HG03135 (cell line): ENCODE results near the gene CACNB3.

Experiments used
- ATAC-seq: cut with Tn5 transposase; IDR thresholded peaks from one replicate; pipeline ENCODE4 v1.9.1; 2021; ENCODE audit warnings: mild to moderate bottlenecking, moderate library complexity; ENCODE audit not compliant: unreplicated experiment

Gene CACNB3

DNA sequence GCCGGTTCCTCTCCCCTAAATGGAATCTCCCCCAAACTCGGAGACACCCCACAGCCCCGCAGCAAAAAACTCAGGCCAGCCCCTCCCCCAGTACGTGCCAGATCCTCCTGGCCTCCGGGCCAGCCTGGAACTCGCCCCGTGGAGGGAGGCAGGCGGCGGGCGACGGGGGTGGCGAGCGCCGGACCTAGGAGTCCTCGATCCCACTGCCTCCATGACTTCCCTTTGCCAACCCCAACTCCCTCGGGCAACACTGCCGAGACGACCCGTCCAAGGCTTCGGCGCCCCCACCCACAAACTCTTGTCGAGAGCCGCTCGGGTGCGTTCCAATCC lies 29.8 kb upstream of the CACNB3 start:
- no peak for ATAC-seq

DNA sequence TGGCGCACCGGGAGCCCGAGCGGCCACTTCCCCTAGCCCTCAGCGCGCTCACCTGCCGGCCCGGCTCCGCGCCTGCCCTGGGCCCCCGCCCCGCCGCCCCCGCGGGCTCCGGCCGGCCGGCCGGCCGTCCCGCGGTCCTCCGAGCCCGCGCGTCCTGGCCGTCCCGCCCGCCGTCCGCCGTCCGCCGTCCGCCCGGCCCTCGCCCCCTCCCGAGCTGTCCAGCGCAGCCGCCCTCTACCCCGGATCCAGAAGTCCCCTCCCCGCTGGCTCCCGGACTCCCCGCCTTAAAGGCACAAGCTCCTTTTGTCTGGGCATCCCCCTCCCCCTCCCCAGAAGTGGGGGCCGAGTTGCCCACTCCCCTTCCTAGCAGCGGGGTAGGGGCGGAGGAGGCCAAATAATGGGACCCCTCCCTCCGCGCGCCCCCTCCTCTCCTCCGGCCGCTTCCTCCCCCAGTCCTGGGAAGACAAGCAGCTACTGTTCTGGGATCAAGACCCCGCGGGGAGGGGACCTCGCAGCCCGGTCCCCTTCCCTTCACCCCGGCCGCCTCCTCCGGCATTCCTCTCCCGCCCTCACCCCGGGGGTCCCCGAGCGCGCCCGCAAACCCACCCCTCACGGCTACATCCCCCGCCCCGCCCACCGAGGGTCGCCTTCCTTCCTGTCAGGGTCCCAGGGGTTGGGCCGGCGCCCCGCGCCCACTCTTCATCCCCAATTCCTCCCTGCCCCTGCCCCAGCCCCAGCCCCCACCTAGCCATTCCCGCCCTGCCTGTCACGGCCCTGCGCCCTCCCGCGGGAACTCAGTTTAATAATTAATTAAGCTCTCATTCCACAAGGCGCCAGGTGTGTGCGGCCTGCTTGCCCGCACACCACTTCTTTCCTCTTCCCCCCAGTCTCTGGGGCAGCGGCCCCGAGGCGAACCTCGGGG lies 29.2 kb upstream of the CACNB3 start, which contains the start of gene ADCY6:
ADCY6 (minus strand) TSS at position 236 of the 922 bp plus-strand sequence. CDS start 5,655 bp downstream, outside the sequence.
- ATAC-seq = peak; percentile 46

DNA sequence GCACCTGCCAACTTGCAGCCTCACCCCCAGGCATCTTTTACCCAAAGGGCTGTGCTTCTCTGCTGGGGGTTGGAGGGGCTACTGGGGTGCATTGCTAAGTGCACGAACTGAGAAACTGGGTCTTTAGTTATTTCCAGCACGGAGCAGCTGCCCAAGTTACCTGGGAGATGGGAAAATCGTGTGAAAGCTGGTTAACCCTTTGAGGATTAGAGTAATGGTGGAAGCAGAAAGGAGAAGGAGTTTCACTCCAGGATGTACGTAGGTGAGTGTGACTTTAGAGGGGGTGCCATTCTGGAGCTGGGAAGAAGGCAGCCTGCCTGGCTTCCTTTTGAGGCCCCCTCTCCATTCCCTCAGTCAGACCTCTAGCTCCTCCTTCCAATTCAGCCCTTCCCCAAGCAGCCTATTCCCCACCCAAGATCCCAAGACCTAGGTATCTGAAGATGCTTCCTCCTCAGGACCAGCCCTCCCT lies 28.4 kb upstream of the CACNB3 start:
- ATAC-seq = no peak

- no peak for ATAC-seq
Observed at GRCh38 chr12:48793696-48794095, 24.6 kb upstream of the CACNB3 start.

DNA sequence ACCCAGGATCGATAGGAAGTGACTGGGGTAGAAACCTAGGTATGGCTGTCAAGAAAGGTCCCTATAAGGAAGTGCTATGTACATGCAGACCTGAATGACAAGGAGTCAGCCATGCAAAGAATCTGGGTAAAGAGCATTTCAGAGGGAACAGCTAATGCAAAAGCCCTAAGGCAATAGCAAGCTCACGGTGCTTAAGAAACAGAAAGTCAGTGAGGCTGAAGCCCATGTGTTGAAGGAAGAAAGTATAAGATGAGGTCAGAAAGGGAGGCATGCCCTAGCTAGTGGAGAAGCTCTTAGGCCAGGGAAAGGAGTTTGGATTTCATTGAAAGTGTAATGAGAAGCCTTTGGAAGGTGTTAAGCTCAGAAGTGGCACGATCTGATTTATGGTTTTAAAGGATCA lies 23.4 kb upstream of the CACNB3 start:
- no peak for ATAC-seq

GRCh38 chr12:48795550-48796455 lies 22.5 kb upstream of the CACNB3 start:
- ATAC-seq = no peak

- ATAC-seq = no peak
Observed at GRCh38 chr12:48796976-48797375, 21.3 kb upstream of the CACNB3 start.

DNA sequence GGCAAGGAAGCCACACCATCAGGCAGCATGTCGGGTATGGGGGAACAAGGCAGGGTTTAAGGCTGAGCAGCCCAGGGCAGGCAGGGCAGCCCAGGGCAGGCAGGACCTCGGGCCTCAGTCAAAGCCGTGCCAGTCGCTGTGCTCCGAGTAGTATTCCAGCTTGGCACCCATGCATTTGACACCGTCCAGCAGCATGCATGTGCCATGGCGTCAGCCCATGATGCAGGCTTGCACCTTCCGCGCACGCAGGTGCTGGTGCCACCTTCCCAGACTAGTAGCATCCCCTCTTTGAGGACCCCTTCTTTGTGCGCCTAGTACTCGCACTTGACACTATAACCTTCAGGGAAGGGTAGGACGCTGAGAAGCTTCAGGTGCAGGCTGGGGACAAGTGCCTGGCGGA lies 17.8 kb upstream of the CACNB3 start:
- ATAC-seq = no peak

GRCh38 chr12:48800971-48801370 lies 17.3 kb upstream of the CACNB3 start:
- no peak for ATAC-seq

- no peak for ATAC-seq
Observed at GRCh38 chr12:48803675-48804074, 14.6 kb upstream of the CACNB3 start.

- ATAC-seq = no peak
Observed at GRCh38 chr12:48807981-48808380, 10.3 kb upstream of the CACNB3 start.

DNA sequence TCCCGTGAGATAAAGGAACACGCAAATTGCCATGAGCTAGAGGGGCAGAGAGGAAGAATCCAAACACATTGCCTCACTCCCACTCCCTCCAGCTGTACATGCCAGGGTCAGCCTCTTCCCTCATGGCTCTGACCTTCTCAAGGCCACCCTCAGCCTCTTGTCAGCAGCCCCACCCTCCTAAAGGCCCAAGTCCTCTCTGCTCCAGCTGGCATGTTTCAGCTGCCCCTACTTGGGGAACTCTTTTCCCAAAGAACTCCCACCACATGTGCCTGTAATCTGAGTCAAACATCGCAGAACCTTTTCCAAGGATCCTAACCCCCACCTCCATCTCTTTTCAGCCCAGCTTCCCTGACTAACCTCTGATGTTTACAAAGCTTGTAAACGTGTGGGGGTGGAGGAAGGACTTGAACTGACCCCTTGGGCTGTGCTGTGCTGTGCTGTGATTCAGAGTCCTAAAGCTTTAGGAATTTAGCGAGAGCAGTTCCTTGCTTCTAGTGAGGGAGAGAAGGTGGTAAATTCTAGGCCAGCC lies 7.3 kb upstream of the CACNB3 start:
- no peak for ATAC-seq

DNA sequence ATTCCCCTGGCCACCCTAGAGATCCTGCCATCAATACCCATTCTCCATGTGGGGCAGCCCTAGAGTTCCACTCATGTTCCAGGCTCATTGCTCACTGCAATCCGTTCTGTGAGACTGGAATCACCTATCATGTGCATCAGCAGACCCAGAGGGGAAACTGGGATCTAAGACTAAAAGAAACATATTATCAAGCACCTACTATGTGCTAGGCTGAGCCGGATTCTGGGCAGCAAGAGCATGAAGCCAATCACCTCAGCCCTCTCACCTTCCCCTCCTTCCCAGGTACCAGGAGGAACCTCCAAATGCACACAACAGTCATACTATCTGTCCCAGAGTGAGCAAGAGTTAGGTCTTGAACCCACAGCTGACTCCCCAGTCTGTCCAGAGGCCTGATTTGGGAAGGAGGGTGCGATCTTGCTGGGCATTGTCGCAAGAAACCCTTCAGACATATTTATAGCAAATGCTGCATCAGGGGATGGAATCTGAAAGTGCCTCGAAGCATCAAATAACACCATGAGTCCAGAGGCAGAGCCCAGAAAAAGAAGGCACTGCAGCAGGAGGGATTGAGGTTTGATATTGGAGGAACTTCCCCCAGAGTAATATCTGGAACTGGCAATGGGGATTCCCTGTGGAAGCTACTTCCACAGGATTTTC lies 6.7 kb upstream of the CACNB3 start:
- no peak for ATAC-seq

GRCh38 chr12:48812389-48812788 lies 5.9 kb upstream of the CACNB3 start:
- no peak for ATAC-seq

DNA sequence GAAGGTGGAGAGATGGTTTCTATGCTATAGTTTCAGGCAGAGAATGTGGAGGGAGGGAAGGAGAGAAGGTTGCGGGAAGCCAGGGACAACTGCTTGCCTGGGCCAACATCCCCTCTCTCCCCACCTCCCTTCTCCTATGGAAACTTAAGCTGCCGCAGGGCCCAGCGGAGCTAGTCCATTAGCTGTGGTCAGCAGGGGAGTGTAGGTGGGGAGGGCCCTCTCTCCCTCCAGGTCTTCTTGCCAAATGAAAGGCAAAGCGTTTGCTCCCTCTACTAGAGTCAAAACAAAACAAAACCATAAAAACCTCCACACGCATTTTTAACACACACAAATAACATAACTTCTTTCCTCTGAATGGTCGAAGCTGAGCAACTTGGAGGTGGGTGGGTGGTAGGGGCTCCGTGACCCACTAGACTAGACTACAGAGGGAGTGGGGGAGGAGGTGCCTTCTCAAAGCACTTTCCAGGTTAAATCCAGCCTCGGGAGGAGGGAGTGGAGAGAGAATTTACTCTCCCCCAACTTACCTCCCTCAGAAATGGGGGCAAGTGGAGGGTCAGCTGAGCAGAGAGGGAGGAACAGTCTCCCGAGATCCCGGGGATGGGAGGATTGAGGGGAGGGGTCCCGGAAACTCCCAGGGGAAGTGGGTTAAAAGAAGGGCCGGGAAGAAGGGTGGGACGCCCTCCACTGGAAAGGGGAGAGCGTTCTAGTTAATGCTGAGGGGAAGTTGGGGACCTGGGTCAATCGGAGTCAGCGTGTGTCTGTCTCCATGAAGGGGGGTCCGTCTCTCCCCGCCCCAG lies 4.6 kb upstream of the CACNB3 start:
- ATAC-seq = no peak

GRCh38 chr12:48814262-48815125 lies 3.8 kb upstream of the CACNB3 start:
- ATAC-seq = peak; percentile 66

GRCh38 chr12:48815126-48816110 lies 2.9 kb upstream of the CACNB3 start:
- ATAC-seq = peak; percentile 29
